Kidney epithelial cell (primary cell): ENCODE results near the gene CRYL1. TPM values are rescaled to one million over a fixed set of nuclear protein-coding genes. Genes with fewer than 3 reads are reported as not detected.

Source experiments
- DNase-seq: peaks from one replicate; pipeline ENCODE4 v3.0.0-alpha.2; 2010; ENCODE audit warnings: low read depth
- H3K27me3 ChIP-seq: 2 replicates; pipeline ENCODE4 v1.6.0; 2011; ENCODE audit warnings: low read length; ENCODE audit not compliant: control insufficient read depth, insufficient read depth
- H3K36me3 ChIP-seq: 2 replicates; pipeline ENCODE4 v1.5.1; 2011; ENCODE audit warnings: low read length; ENCODE audit not compliant: control insufficient read depth, insufficient read depth
- H3K4me3 ChIP-seq: 2 replicates; pipeline ENCODE4 v1.5.1; 2011; ENCODE audit warnings: low read depth, mild to moderate bottlenecking, control low read depth, low read length
- CTCF ChIP-seq: IDR thresholded peaks from 2 replicates; pipeline ENCODE4 v1.5.1; 2011; ENCODE audit warnings: mild to moderate bottlenecking, moderate library complexity, low read length, control low read depth, inconsistent platforms; ENCODE audit not compliant: insufficient read depth, poor library complexity, severe bottlenecking
- total RNA-seq: library from RNA; depleted of rRNA; stranded (reverse); fragments of >200 nt; gene quantifications from 2 replicates; pipeline ENCODE4 v1.2.3, GENCODE V29; 2015

The CRYL1 gene
- total RNA-seq, 1 donor from 2014 or later: 36.4 TPM

GRCh38 chr13:20460761-20461160 lies 64.9 kb downstream of the CRYL1 start:
- no peaks in the 10 kb centered on the region for H3K27me3 ChIP-seq
- no peak overlapping the region for H3K4me3 ChIP-seq
- H3K36me3 ChIP-seq: no peaks in the 10 kb centered on the region
- no peak for DNase-seq
- no peak for TF ChIP-seq CTCF

GRCh38 chr13:20457670-20458069 lies 68.0 kb downstream of the CRYL1 start:
- no peaks in the 10 kb centered on the region for H3K36me3 ChIP-seq
- H3K4me3 ChIP-seq: no peak overlapping the region
- H3K27me3 ChIP-seq: no peaks in the 10 kb centered on the region
- TF ChIP-seq CTCF: no peak
- DNase-seq: no peak

- DNase-seq: no peak
- Histone ChIP-seq H3K36me3 (no peaks in the 10 kb centered on the region), H3K27me3 (no peaks in the 10 kb centered on the region), H3K4me3 (no peak overlapping the region)
- no peak for TF ChIP-seq CTCF
These were observed 68.9 kb downstream of the CRYL1 start for GRCh38 chr13:20456737-20457136.

- TF ChIP-seq CTCF: no peak
- H3K4me3 ChIP-seq: no peak overlapping the region
- H3K27me3 ChIP-seq: no peaks in the 10 kb centered on the region
- DNase-seq: no peak
- no peaks in the 10 kb centered on the region for H3K36me3 ChIP-seq
These were observed 74.3 kb downstream of the CRYL1 start for GRCh38 chr13:20451397-20451796.

GRCh38 chr13:20448470-20448869 lies 77.2 kb downstream of the CRYL1 start:
- H3K4me3 ChIP-seq: no peak overlapping the region
- TF ChIP-seq CTCF: no peak

GRCh38 chr13:20446900-20447299 lies 78.8 kb downstream of the CRYL1 start:
- no peaks in the 10 kb centered on the region for H3K36me3 ChIP-seq
- H3K27me3 ChIP-seq: no peaks in the 10 kb centered on the region
- DNase-seq: no peak
- TF ChIP-seq CTCF: no peak
- H3K4me3 ChIP-seq: no peak overlapping the region

More at GRCh38 chr13:20448470-20448869, 77.2 kb downstream of the CRYL1 start:
- H3K27me3 ChIP-seq: no peaks in the 10 kb centered on the region
- no peaks in the 10 kb centered on the region for H3K36me3 ChIP-seq
- no peak for DNase-seq
